Aorta (tissue), 5 donors: ENCODE results near the gene MRPS11. TPM values are rescaled to one million over a fixed set of nuclear protein-coding genes. Genes with fewer than 3 reads are reported as not detected.

Experiments
- ATAC-seq: fragments of 200-7000 bp; cut with Tn5 transposase; one replicate; pipeline ENCODE4 v1.9.1; 2022; ENCODE audit warnings: moderate library complexity; ENCODE audit not compliant: low FRiP score
- DNase-seq, 2 donors: peaks; one replicate each; pipeline ENCODE4 v3.0.0-alpha.2; 2020
- H3K27ac ChIP-seq, 2 donors: one replicate each; pipeline ENCODE4 v1.5.1; 2013; ENCODE audit warnings: low read length in 2 of 2, mild to moderate bottlenecking in 2 of 2, moderate library complexity in 2 of 2, control low read depth in 1 of 2, inconsistent platforms in 1 of 2, low read depth in 1 of 2
- H3K27me3 ChIP-seq, 2 donors: one replicate each; pipeline ENCODE4 v1.6.1; 2013; ENCODE audit warnings: control low read depth in 1 of 2, low read length in 1 of 2, mild to moderate bottlenecking in 1 of 2, moderate library complexity in 1 of 2; ENCODE audit not compliant: insufficient read depth in 2 of 2, control insufficient read depth in 1 of 2
- H3K36me3 ChIP-seq, 2 donors: one replicate each; pipeline ENCODE4 v1.6.1; 2013; ENCODE audit warnings: control low read depth in 1 of 2, low read length in 1 of 2, mild to moderate bottlenecking in 1 of 2; ENCODE audit not compliant: insufficient read depth in 2 of 2, control insufficient read depth in 1 of 2
- H3K4me1 ChIP-seq, 2 donors: one replicate each; pipeline ENCODE4 v1.6.1; 2013; ENCODE audit warnings: low read length in 2 of 2, control low read depth in 1 of 2, mild to moderate bottlenecking in 1 of 2, moderate library complexity in 1 of 2; ENCODE audit not compliant: insufficient read depth in 2 of 2, control insufficient read depth in 1 of 2
- H3K4me3 ChIP-seq, 2 donors: one replicate each; pipeline ENCODE4 v1.5.1; 2013; ENCODE audit warnings: low read length in 2 of 2, control low read depth in 1 of 2, mild to moderate bottlenecking in 1 of 2
- H3K9me3 ChIP-seq: one replicate; pipeline ENCODE4 v1.6.1; 2013; ENCODE audit warnings: mild to moderate bottlenecking, low read length; ENCODE audit not compliant: control insufficient read depth
- WGBS, 2 donors: extraction: QIAGEN DNeasy Blood & Tissue Kit; methylation state at CpG; one replicate each; pipeline ENCODE4 v1.1.7; 2013; 5-methylcytosine and 5-hydroxymethylcytosine counted together
- intact Hi-C, 2 donors: fragments of 100-400 bp; cut with DNase I; formaldehyde crosslinking; loops; one replicate each; pipeline versions ENCODE4 v1.14.2 to v1.15.0; 2022
- polyA plus RNA-seq, 2 donors: library from polyadenylated mRNA; stranded (reverse); fragments of 200-250 nt; gene quantifications; one replicate each; pipeline ENCODE4 v1.2.3, GENCODE V29; 2013
- total RNA-seq, 2 donors: library from RNA; stranded (reverse); fragmentation: NEBNext Ultra II Directional; extraction: Animal tissue kit (Norgen Biotek cat#: 25700); gene quantifications; one replicate each; pipeline ENCODE4 v1.2.1, GENCODE V29; 2021
- donor health status: healthy with polysubstance abuse.
- donor health status: Bipolar disorder and iron deficiency.
- donor health status: DM: no; HTN: no; CAD: no.
- donor health status: DM: no; HTN: no; CAD: no.
- donor health status: DM: yes; HTN: yes; CAD: no.

MRPS11 gene
- total and polyA plus RNA-seq, 4 donors, result 24.9 to 42.4 (median 30.8) TPM

DNA sequence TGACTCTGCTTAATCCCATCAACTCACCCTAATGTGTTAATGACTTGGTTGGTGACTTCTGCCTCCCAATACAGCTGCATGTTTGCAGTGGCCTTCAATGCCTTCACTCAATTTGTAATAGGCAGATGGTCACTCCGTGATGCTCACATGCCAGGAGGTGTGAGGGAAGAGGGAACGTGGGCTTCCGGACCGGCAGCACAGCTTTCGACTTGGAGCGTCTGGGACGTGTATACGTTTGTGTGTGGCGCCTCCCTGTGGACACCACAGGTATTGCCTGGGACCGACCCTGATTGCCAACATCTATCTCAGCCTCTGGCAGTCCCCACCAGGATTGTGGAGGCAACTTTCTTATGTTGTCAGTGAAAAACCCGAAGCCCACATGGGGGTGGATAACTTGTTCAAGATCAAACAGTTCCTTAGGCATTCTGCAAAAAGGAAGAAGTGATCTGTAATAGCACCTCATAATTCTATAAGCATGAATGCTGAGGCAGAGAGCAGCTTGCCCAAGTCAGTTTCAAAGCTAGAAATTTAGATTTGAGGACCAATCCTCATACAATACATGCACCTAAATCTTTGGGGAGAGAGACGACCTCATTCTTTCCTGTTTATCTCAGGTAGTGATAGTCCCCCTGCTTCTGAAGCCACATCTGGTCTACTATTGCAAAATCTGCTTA lies 17.2 kb upstream of the MRPS11 start:
- WGBS, 2 donors, result 3 to 5% methylated on average over 12 of the region's 12 CpGs
- H3K36me3 ChIP-seq, result no peaks in the 10 kb centered on the region
- intact Hi-C loops, result loop anchor here (5.0 to 10.0 kb wide), 4 partner anchors 115 to 1535 kb away; partner anchors contain the start of gene NTRK3 (in 1 of the 2)
- DNase-seq (peak; percentile 55 to 79), ATAC-seq (no peak)
- H3K4me3 ChIP-seq, result no peak overlapping the region
- H3K4me1 ChIP-seq, result no peaks in the 10 kb centered on the region
- no peaks in the 10 kb centered on the region for H3K27me3 ChIP-seq
- no peak overlapping the region for H3K27ac ChIP-seq
- H3K9me3 ChIP-seq, result no peaks in the 10 kb centered on the region

DNA sequence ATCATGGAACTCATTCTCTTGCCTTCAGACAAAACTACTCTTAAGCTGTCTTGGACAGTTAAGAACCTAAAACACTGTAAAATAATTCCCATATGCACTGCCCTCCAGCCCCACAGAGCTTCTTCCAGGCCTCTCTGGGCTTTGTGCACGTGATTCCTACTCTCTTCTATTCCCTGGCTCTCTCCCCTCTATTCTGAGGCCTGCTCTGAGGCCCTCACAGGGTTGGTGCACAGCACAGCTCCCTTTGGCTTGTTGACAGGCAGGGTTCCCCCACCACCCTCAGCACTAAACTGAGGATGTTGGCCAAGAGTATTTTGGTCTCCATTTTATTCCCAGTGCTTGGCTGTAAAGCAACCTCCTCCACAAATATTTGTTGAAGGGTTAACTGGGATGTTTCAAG lies 13.9 kb upstream of the MRPS11 start:
- WGBS, 2 donors, result 25 to 27% methylated on average over 1 of the region's 1 CpG
- Histone ChIP-seq H3K36me3 (peaks cover 0 to 4% of the 10 kb centered on the region in 2 donors), H3K27ac (no peak overlapping the region), H3K4me3 (no peak overlapping the region), H3K9me3 (no peaks in the 10 kb centered on the region), H3K4me1 (no peaks in the 10 kb centered on the region), H3K27me3 (no peaks in the 10 kb centered on the region)
- intact Hi-C loops, result loop anchor here (5.0 to 10.0 kb wide), 4 partner anchors 119 to 1539 kb away; partner anchors contain the start of gene NTRK3 (in 1 of the 2)
- DNase-seq (no peak), ATAC-seq (no peak)

DNA sequence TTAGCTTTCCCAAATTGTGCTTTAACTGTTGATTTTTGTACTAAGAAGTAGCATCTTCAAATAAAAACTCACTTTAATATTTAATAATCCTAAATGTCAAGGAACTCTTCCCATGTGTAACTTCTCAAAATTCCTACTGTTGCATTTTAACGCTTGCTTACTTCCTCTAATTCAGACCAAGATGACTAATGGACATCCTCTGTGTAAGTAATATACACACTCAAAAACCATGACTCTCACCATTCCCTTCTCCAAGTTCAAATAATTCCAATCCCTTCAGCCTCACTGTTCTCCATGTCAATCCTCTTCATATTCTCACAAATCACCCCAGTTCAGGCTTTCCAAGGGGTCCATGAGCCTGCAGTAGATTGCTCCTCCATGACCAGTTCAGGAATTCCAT lies 13.3 kb upstream of the MRPS11 start:
- no peaks in the 10 kb centered on the region for H3K9me3 ChIP-seq
- WGBS, 2 donors, result 57 to 58% methylated on average over 1 of the region's 1 CpG
- ATAC-seq (no peak), DNase-seq (no peak)
- intact Hi-C loops, result loop anchor here (5.0 to 10.0 kb wide), 4 partner anchors 119 to 1539 kb away; partner anchors contain the start of gene NTRK3 (in 1 of the 2)
- H3K4me1 ChIP-seq, result no peaks in the 10 kb centered on the region
- peaks cover 0 to 6% of the 10 kb centered on the region in 2 donors for H3K36me3 ChIP-seq
- H3K4me3 ChIP-seq, result no peak overlapping the region
- no peaks in the 10 kb centered on the region for H3K27me3 ChIP-seq
- no peak overlapping the region for H3K27ac ChIP-seq

DNA sequence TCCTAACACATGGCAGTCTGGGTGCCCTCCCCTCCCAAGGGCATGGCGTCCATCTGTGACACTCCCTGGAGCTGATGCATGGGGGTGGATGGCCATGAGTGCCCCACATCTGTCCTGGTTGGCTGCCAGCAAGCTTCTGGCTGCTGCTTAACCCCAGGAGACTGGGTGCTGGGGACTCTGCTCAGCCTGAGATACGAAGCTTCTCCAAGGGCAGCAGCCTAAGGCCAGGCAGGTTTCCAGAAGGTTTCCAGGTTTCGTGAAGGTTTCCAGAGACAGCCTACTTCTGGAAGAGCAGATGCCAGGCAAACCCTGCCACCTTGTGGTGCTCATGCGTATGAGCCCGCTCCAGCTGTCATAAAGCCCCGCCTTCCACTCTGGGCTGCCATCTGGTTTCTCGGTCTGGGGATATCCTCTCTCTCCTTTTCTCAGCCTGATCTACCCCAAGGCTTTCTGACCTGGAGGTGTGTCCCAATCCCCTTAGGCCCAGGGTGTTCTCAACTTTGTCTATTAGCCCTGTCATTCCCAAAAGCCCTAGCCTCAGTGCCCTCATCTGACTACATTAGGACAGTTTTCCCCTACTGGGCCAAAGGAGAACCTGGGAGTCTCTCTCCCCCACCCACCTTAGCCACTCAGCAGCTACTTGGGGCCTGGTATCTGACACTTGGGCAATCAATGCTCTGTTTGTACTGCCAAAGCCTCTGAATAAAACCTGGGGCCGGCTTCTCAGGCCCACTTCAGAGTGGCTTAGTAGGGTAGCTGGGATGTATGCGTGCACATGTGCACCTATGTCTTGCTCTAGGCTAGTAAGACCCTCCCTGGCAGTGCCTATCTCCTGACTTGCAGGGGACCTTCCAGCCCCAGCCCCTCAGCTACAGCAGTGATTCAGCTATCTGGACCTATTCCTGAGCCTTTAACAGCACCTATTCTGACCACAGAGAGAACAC lies 12.4 kb upstream of the MRPS11 start:
- intact Hi-C loops, result loop anchor here (5.0 to 10.0 kb wide), 4 partner anchors 120 to 1540 kb away; partner anchors contain the start of gene NTRK3 (in 1 of the 2)
- ATAC-seq (peak; percentile 47), DNase-seq (peak in 1 of 2 donors; percentile 59)
- Histone ChIP-seq H3K4me1 (no peaks in the 10 kb centered on the region), H3K27me3 (no peaks in the 10 kb centered on the region), H3K9me3 (no peaks in the 10 kb centered on the region), H3K4me3 (no peak overlapping the region), H3K27ac (no peak overlapping the region), H3K36me3 (peaks cover 4 to 14% of the 10 kb centered on the region in 2 donors)
- WGBS, 2 donors, result 25 to 28% methylated on average over 9 of the region's 9 CpGs

DNA sequence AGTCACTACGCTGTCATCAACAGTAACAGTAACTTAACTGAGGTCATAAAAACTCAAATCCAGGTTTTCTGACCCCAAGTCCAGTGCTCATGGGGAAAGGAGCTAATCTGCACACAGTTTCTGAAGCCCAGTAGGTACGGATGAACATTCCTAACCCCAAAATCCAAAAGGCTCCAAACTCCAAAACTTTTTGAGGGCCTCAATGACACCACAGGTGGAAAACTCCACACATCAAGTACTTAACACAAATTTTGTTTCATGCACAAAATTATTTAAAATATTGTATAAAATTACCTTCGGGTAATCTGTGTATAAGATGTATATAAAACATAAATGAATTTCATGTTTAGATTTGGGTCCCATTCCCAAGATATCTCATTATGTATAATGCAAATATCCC lies 10.8 kb upstream of the MRPS11 start:
- Histone ChIP-seq H3K4me1 (no peaks in the 10 kb centered on the region), H3K9me3 (no peaks in the 10 kb centered on the region), H3K27ac (no peak overlapping the region), H3K36me3 (peaks cover 4 to 14% of the 10 kb centered on the region in 2 donors), H3K4me3 (no peak overlapping the region), H3K27me3 (no peaks in the 10 kb centered on the region)
- intact Hi-C loops, result loop anchor here in 1 of 2 donors (10.0 kb wide), 3 partner anchors 122 to 1542 kb away; partner anchors contain the start of gene NTRK3
- ATAC-seq, result no peak
- DNase-seq, result no peak
- 91 to 93% methylated on average over 3 of the region's 3 CpGs for WGBS, 2 donors

DNA sequence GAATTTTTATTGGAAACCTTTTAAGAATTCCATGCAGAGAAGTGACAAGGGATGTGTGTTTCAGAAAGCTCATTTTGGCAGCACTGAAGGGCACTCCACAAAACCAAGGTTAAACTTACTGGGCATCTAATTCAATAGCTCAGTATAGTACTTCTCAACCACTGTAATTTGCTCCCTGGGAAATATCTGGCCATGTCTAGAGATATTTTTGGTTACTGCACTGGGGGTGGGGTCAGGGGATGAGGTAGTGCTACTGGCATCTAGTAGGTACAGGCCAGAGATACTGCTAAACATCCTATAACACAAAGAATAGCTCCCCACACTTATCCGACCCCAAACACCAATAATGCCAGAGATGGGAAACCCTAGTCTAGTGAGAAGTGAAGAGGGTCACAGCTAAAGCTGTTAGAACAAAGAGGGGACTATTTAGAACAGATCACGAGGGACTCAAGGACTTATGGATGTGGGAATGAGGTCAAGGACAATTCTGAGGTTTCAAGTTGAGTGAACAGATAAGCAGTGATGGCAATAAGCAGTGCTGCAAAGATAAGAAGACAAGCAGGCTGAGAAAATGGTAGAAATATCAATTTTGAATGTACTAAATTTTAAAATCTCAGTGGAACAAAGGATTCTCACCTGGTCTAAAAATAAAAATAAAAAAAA lies 3.5 kb upstream of the MRPS11 start:
- no peaks in the 10 kb centered on the region for H3K9me3 ChIP-seq
- intact Hi-C loops, result no loop called here
- H3K27ac ChIP-seq, result no peak overlapping the region
- no peaks in the 10 kb centered on the region for H3K27me3 ChIP-seq
- ATAC-seq (no peak), DNase-seq (no peak)
- H3K4me3 ChIP-seq, result no peak overlapping the region
- peaks cover 4 to 17% of the 10 kb centered on the region in 2 donors for H3K36me3 ChIP-seq
- 80 to 88% methylated on average over 2 of the region's 2 CpGs for WGBS, 2 donors
- peaks cover 0 to 5% of the 10 kb centered on the region in 2 donors for H3K4me1 ChIP-seq

DNA sequence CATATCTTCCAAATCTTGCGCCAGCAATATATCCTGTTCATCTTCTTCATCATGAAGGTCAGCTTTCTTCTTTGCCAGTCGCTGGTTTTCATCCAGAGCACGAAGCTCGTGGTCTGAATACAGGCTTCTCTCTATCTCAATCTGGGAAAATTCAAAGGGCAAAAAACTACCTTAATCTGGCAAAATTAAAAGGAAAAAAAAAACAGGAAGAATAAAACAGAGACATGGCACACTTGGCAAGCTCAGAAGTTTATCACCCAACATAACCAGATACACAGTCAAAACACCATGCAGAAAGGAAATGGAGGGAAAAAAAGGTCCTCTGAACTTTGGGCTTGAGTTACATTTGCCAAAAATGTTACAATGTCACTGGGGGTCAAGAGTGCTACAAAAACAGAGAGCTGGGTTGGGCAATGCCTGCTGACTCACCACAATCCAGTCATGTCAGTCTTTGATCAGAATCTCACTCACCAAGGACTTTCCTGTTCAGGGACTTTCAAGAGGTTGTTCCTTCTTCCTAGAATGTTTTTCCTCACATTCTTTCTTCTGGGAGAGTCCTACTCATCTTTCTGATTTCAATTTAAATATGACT lies 1.8 kb upstream of the MRPS11 start:
- Histone ChIP-seq H3K4me3 (no peak overlapping the region), H3K9me3 (no peaks in the 10 kb centered on the region), H3K27ac (no peak overlapping the region), H3K27me3 (no peaks in the 10 kb centered on the region), H3K4me1 (peaks cover 0 to 5% of the 10 kb centered on the region in 2 donors), H3K36me3 (peaks cover 0 to 9% of the 10 kb centered on the region in 2 donors)
- ATAC-seq, result no peak
- DNase-seq, result no peak
- WGBS, 2 donors, result 92 to 95% methylated on average over 4 of the region's 4 CpGs
- intact Hi-C loops, result loop anchor here in 1 of 2 donors (5.0 kb wide), 1 partner anchor 157 kb away; the partner anchor contains the start of gene AEN
